Stimulated activated CD4-positive, alpha-beta T cell treated with anti-CD3 and anti-CD28 coated beads, Interleukin-1b, Interleukin-23, amount 100 ng/mL, for 4 hours (primary cell): Measurements from ENCODE around the gene THSD4.
"Not testable (repeated sequence)": the region's sequence is repeated elsewhere in the genome, so short reads cannot be mapped to it uniquely, and the experiment has no call there.

Source experiments
- DNase-seq, 2 donors: peaks; one replicate each; pipeline ENCODE4 v3.0.0-alpha.2; 2020; ENCODE audit warnings: low read depth in 2 of 2

Gene THSD4

GRCh38 chr15:71656425-71656824 lies 541.2 kb downstream of the THSD4 start:
- DNase-seq, result no peak

DNA sequence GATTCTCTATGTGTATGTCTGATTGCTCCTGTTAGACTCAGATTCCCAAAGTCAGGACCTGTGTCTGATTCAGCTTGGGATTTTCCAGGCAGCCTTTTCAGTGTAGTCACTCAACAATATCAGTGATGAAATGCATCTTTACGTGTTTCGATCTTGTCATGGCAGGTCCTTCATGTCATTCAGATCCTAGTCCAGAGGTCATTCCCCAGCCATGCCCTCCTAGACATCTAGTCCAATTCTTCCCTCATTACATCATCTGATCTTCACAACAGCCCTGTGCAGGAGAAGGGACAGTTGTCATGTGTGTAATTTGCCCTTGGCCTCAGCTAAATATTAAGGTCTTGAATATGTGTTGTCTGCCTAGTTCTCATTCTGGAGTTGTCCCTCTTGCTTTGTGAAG lies 541.9 kb downstream of the THSD4 start:
- no peak for DNase-seq

GRCh38 chr15:71658036-71658435 lies 542.8 kb downstream of the THSD4 start:
- DNase-seq, result no peak

DNA sequence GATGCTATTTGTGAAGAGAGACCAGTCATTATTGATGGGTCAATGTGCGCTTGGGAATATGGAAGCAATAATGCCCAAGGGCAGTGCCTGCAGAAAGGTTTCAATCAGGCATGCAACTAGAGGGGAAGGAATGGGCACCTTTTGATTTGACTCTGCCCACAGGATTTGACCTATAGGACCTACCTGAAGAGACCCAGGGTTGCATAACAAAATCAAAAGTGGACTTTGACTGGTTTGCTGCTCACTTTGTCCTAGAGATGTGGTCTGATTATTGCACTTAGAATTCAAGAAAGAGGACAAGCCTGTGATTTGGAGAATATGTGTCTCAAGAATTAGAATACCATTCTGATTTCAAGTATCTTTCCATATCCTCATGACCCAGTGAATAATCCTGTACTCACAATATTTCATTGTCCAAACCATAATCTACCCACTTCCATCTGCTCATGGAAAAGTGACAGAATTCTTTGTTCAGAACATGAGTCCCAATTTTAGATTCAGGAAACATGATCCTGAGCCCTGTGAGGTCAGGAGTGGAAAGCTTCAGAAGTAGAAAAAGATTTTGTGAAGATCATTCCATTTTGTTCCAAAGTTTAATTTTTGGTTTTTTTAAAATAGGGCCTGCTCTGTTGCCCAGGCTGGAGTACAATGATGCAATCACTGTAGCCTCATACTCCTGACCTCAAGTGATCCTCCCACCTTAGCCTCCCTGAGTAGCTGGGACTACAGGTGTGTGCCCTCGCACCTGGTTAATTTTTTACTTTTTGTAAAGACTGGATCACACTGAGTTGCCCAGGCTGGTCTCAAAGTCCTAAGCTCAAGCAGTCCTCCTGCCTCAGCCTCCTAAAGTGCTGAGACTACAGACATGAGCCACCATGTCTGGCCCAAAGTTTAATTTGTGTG lies 543.8 kb downstream of the THSD4 start:
- DNase-seq, result no peak

GRCh38 chr15:71659730-71660067 lies 544.4 kb downstream of the THSD4 start:
- DNase-seq, result no peak

DNA sequence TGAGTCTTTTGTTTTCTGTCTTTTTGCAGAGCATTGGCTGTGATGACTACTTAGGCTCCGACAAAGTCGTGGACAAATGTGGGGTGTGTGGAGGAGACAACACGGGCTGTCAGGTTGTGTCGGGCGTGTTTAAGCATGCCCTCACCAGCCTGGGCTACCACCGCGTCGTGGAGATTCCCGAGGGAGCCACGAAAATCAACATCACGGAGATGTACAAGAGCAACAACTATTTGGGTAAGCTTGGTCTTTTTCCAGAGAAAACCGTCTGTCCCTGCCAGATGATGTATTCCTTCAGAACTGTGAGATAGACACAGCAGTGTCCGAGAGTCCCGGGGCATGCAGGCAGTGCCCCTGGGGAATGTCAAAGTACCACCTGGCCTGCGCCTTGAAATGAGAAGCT lies 545.2 kb downstream of the THSD4 start:
- DNase-seq, result no peak

DNA sequence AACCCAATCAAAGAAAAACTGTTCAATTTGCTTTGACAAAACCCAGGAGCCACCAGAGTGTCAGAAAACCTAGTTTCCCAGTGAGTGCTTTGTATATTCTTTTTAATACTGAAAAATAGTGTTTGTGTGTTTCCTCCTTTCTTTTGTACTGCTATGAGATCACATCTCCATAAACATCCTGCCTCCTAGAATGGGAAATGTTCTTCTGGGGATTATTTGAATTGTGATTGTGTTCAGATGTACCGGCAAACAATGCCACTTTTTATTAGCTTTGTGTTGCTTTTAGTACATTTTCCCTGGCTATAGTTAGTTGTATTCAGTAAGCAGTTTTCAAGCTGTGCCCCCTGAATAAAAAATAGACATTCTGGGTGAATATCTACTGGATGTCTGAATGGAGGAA lies 547.0 kb downstream of the THSD4 start:
- DNase-seq, result no peak

GRCh38 chr15:71664622-71665021 lies 549.4 kb downstream of the THSD4 start:
- DNase-seq, result no peak

DNA sequence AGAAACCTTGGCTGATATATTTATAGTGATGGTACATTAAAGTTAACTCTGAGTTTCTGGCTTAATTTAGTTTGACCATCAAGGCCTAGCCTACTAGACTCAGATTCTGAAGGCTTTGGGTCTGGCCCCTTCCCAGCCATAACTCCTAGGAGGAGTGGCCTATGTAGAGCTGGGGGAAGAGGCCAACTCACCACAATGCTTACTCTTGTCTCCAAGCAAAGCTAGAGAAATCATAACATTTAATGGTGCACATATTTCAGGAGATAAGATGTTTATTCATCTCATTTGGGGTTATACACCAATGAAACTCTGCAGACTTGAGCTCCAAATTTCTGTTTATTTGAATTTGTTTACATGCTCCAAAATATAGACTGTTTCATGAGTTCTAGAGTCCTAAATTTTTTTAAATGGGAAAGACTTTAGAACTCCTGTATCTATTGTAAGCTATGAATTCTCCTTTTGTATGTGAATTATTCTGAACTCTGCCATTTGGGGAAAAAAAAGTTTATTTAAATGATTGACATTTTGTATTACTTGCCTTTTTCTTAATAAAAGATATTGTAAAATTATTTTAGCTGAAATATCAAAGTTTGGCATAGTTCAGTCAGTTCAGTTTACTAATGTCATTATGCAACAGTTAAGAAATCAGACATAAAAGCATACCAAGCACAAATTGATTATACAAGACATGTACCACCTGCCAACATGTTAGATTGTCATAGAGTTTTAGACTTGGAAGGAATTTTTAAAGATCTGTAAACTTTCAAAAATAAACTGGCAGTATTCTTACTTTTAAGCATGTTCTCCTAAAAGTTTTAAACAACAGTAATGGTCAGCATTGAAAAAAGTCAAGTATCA lies 551.7 kb downstream of the THSD4 start:
- DNase-seq, result no peak

GRCh38 chr15:71669688-71670087 lies 554.4 kb downstream of the THSD4 start:
- no peak for DNase-seq

GRCh38 chr15:71670222-71670621 lies 555.0 kb downstream of the THSD4 start:
- DNase-seq, result not testable (repeated sequence)

- DNase-seq, result no peak
These were observed 559.1 kb downstream of the THSD4 start for GRCh38 chr15:71674354-71674753.

DNA sequence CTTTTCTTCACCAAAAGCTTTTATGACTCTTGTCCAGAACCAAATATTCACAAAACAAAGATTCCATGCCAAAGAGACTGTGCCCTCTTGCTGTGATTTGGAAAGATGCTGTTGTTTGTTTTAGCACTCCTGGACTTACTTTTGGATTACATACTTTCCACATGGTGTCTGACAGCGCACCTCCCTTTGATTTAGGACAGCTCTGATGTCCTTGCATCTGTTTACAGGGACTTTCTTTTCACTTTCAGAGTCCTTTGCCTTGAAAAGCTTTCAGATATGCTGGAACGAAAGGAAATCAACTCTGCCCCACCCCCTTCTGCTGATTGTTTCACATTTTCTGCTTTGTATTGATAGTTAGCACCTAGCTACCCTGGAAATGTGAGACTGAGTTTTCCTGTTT lies 562.1 kb downstream of the THSD4 start:
- no peak for DNase-seq

GRCh38 chr15:71677766-71678165 lies 562.5 kb downstream of the THSD4 start:
- DNase-seq, result no peak

DNA sequence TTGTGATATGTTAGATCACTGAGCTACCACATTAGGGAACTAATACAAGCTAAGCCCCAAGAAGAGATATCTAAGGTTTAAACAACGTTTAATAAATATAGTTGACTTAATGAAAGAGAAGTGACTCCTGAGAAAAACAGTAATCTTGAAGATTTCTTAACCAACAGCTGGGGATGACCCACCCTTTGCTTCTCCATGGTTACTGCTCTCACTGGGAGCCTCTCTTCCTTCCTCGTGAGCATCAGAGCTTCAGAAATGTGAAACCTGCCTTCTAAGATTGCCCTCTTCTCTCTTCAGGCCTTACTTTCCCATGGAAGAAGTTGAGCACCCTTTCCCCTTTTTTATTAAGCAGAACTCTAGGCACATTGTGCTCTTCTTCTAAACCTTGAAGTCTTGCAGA lies 562.9 kb downstream of the THSD4 start:
- DNase-seq, result no peak

DNA sequence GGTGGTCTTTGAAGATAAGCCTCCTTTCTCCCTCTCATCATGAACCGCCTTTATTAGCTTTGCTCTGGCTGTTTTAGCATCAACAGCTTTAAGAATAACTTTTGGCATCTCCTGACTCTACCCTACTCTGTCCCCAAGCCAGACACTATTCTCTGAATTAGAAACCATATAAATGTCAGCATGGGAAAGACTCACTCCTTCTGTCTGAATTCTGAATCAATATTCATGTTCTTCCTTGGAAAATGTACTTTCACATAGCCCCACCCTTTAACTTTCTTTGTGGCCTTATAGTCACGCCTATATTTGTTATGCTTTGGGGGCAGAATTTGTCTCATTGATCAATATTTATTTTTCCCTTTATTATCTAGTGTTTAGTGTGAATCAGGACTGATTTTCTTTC lies 563.3 kb downstream of the THSD4 start:
- DNase-seq, result no peak

DNA sequence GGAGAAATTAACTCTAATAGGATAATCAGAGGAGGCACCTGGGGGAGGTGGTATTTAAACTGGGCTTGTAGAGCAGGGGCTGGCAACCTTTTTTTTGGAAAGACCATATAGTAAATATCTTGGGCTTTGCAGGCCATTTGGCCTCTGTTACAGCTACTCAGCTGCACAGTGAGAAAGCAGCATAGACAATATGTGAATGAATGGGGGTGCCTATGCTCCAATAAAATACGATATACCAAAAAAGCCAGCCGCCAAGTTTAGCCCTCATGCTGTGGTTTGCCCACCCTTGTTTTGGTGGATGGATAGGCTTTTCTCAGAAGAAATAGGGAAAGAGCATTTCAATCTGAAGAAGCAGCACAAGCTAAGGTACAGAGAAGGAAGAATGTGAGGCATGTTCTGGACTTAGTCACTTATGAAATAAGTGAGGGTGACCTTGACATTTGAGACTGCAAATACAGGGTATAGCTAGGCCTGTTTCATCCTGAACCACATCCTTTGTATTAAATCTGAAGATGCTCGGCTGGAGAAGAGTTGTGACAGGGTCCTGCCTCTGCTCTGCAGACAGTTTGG lies 564.0 kb downstream of the THSD4 start:
- no peak for DNase-seq

DNA sequence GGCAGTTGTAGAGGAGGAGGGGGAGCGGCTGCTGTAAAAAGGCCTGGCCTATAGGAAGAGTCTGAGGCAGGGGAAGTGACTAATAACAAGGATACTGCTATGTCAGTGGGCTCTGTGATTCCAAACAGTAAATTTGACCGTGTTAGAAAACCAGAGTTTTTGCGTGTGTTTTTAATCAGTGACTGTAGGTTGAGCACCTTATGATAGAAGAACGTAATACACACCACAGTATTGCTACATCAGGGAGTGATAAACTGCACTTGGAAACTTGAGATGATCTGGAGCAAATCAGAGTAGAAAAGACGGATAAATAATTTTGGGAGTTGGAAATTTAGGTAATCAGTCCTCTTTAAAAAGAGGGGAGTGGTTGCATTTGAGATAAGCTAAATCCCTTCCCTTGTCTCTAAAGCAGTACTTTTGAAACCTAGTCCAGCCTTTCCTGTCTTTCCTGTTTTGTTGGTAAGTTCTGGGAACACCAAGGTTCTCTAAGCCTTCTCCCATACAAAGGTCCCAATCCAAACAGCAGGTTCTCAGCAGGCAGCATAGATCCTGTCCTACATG lies 564.6 kb downstream of the THSD4 start:
- no peak for DNase-seq

DNA sequence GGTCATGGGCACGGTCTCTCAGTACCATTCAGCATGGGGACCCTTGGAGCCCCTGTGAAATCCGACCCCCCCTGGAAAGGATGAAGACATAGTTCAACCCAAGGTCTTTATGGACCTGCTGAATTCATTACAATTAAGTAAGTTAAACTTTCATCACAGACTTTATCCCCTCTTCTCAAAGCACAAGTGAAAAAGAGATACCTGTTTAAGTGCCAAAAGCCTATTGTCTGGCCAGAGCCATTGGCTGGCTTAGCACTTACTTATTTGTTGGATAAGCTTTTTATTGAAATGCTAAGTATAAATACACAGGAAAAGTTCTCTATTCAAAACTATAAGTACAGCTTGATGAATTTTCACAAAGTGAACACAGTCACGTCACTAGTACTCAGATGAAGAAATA lies 566.7 kb downstream of the THSD4 start:
- DNase-seq, result no peak

DNA sequence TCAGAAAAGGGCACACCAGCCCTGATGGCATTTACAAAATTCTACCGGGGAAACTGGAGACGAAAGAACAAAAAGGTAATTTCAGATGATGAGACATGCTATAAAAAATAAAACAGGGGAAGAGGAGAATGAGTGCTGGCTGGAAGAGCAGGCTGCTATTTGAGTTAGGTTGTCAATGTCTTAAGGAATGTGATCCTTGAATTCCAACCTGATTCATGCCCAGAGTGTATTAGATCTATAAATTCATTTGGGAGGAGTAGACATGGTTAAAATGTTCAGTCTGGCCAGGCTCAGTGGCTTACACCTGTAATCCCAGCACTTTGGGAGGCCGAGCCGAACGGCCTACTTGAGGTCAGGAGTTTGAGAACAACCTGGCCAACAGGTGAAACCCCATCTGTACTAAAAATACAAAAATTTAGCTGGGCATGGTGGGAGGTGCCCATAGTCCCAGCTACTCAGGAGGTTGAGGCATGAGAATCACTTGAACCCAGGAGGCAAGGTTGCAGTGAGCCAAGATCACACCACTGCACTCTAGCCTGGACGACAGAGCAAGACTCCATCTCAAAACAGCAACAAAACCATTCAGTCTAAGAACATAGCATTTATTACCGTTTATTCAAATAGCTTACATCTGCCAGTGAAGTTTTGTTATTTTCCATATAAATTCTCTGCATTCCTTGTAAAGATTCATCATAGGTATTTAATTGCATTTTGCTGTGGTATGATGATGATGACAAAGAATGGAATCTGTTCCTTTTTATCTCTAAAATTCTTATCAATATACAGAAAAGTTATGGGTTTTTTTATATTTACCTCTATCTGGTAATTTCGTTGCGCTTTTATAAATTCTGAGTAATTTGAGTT lies 568.4 kb downstream of the THSD4 start:
- no peak for DNase-seq

DNA sequence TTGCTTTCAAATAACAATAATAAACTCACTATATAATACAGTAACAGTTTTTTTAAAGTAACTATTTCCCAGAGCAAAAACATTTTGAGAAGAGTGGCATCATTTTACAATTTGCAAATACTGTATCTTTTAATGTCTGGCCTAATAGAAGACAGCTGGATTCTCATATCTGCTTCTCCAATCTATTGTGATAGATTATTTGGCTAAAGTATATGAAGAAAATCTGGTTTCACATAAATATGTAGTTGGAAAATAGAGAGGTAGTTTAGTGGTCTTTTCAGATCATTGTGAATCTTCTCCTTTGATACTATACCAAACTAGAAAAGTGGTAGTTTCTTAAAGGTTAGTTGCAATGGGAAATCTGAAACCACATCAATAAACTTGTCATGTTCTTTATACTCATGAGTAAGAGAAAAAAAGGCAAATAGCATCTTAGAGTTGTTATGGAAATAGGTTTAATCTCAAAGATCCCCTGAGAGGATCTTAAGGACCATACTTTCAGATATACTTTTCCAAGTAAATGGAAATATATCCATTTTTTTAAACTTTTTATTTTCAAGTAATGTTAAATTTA lies 570.2 kb downstream of the THSD4 start:
- no peak for DNase-seq
